Measurements from ENCODE around the gene MNX1.

DNA sequence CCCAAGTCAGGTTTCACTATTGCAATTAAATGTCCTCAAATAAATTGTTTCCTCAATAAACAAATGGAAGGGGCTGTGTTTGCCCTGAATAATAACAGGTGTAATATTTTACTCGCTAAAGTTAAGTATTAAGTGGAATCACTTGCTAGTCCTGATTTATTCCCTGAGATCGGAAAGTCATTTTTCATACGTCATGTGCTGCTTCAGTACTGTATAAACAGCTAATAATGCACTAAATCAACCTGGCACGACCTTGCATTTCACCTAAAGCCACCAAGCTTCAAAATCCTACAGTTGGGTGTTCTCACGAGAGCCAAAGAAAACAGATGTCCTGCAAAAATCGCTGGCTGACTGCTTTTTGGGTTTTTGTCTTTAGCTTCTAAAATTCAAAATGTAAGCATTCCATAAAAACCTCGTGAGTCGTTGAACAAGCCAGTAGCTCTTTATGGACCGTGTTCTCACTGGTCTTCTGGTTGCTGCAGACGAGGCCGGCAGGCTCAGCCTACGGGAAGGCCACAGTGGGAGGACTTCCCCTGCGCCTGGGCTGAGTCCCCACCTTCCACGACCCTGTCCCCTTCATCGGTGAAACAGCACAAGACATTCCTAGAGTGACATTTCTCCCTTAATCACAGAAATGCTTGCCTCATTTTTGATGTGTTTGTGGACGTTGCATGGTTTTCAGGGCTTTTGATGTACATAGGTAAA, 17.9 kb upstream of the MNX1 start:
- no peak for TF ChIP-seq POLR2AphosphoS5 (IDR thresholded peaks at IDR 0.05; ENCODE audit: low read depth)
- TF ChIP-seq, protein P1, sequence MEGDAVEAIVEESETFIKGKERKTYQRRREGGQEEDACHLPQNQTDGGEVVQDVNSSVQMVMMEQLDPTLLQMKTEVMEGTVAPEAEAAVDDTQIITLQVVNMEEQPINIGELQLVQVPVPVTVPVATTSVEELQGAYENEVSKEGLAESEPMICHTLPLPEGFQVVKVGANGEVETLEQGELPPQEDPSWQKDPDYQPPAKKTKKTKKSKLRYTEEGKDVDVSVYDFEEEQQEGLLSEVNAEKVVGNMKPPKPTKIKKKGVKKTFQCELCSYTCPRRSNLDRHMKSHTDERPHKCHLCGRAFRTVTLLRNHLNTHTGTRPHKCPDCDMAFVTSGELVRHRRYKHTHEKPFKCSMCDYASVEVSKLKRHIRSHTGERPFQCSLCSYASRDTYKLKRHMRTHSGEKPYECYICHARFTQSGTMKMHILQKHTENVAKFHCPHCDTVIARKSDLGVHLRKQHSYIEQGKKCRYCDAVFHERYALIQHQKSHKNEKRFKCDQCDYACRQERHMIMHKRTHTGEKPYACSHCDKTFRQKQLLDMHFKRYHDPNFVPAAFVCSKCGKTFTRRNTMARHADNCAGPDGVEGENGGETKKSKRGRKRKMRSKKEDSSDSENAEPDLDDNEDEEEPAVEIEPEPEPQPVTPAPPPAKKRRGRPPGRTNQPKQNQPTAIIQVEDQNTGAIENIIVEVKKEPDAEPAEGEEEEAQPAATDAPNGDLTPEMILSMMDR (IDR thresholded peaks at IDR 0.05; ENCODE audit: insufficient read depth, low read length): no peak
- TF ChIP-seq, protein P2, sequence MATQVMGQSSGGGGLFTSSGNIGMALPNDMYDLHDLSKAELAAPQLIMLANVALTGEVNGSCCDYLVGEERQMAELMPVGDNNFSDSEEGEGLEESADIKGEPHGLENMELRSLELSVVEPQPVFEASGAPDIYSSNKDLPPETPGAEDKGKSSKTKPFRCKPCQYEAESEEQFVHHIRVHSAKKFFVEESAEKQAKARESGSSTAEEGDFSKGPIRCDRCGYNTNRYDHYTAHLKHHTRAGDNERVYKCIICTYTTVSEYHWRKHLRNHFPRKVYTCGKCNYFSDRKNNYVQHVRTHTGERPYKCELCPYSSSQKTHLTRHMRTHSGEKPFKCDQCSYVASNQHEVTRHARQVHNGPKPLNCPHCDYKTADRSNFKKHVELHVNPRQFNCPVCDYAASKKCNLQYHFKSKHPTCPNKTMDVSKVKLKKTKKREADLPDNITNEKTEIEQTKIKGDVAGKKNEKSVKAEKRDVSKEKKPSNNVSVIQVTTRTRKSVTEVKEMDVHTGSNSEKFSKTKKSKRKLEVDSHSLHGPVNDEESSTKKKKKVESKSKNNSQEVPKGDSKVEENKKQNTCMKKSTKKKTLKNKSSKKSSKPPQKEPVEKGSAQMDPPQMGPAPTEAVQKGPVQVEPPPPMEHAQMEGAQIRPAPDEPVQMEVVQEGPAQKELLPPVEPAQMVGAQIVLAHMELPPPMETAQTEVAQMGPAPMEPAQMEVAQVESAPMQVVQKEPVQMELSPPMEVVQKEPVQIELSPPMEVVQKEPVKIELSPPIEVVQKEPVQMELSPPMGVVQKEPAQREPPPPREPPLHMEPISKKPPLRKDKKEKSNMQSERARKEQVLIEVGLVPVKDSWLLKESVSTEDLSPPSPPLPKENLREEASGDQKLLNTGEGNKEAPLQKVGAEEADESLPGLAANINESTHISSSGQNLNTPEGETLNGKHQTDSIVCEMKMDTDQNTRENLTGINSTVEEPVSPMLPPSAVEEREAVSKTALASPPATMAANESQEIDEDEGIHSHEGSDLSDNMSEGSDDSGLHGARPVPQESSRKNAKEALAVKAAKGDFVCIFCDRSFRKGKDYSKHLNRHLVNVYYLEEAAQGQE (IDR thresholded peaks at IDR 0.05; ENCODE audit: insufficient replicate concordance, low read depth): no peak
